ENCODE results near the gene PANK4.
"Not testable (repeated sequence)": the region's sequence is repeated elsewhere in the genome, so short reads cannot be mapped to it uniquely, and the experiment has no call there.

The PANK4 gene

DNA sequence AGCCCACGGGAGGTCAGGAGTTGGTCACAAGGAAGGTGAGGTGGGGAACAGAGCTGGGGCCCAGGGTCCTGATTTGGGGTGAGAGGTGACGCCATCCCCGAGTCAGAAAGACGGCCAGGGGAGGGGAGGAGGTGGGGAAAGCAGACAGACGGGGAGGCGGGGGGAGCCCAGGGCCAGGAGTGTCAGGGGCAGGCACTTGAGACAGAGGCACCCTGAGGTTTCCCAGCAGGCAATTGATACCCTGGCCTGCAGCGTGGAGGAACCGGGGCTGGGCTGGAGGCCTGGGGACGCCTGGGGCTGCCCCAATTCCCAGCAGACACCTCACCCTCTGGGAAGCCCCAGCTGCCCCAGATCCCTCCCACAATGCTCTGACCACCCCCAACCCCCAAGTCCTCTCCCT, 26.7 kb upstream of the PANK4 start:
- not testable (repeated sequence) for H3K18ac ChIP-seq (ENCODE audit: low read length); H4K8ac ChIP-seq (ENCODE audit: low read depth, low read length); H3K4ac ChIP-seq (ENCODE audit: low read depth, low read length); H3K36me3 ChIP-seq (ENCODE audit: control insufficient read depth, insufficient read depth, low read length); H3K27ac ChIP-seq (ENCODE audit: low read depth, low read length); H2AK5ac ChIP-seq (ENCODE audit: low read length); H3K23ac ChIP-seq (ENCODE audit: low read length); H3K9ac ChIP-seq (ENCODE audit: low read length); H3K79me2 ChIP-seq (ENCODE audit: control insufficient read depth, insufficient read depth, low read length); H4K5ac ChIP-seq (ENCODE audit: low read length); H3K27me3 ChIP-seq (ENCODE audit: insufficient read depth, low read length, poor library complexity); H2BK15ac ChIP-seq (replicated peaks; ENCODE audit: low read depth); H3K79me1 ChIP-seq (ENCODE audit: low read length); DNase-seq; H3K56ac ChIP-seq (ENCODE audit: low read length); H2BK120ac ChIP-seq (ENCODE audit: low read depth, low read length); H3K4me2 ChIP-seq (ENCODE audit: low read length); H3K4me3 ChIP-seq (ENCODE audit: low read length); H2BK5ac ChIP-seq (ENCODE audit: low read length); H3K4me1 ChIP-seq (ENCODE audit: control insufficient read depth, low read depth, low read length)
- no CpG with 5 or more reads among the region's 9 CpGs for WGBS (ENCODE audit: extremely low coverage, insufficient coverage, low lambda C conversion rate)

DNA sequence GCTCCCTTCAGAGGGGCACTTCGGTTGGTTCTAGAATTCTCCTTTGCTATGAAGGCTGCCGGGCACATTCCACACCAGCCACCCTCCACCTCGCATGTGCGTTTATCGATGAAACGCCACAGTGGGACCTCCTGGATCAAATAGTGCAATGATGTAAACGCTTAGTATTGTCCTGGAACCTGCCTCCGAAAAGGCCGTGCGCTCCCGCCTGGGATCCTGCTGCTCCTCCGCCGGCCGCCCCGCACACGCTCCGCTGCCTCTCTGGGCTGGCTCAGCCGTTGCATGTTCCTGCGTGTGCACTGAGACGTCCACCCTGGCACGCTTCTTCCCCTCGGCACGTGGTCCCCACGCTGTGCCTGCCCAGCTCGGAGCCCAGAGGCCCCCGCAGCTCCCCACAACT, 25.8 kb upstream of the PANK4 start:
- no peak overlapping the region for H3K27ac ChIP-seq (ENCODE audit: low read depth, low read length)
- no peaks in the 10 kb centered on the region for H3K79me2 ChIP-seq (ENCODE audit: control insufficient read depth, insufficient read depth, low read length)
- DNase-seq, result no peak
- H3K4me1 ChIP-seq (ENCODE audit: control insufficient read depth, low read depth, low read length), result no peaks in the 10 kb centered on the region
- H3K4ac ChIP-seq (ENCODE audit: low read depth, low read length), result no peak overlapping the region
- no peaks in the 10 kb centered on the region for H3K79me1 ChIP-seq (ENCODE audit: low read length)
- H3K9ac ChIP-seq (ENCODE audit: low read length), result no peak overlapping the region
- H3K18ac ChIP-seq (ENCODE audit: low read length), result no peak overlapping the region
- H2BK15ac ChIP-seq (replicated peaks; ENCODE audit: low read depth), result no peak overlapping the region
- no peaks in the 10 kb centered on the region for H3K36me3 ChIP-seq (ENCODE audit: control insufficient read depth, insufficient read depth, low read length)
- H4K8ac ChIP-seq (ENCODE audit: low read depth, low read length), result no peak overlapping the region
- no peak overlapping the region for H4K5ac ChIP-seq (ENCODE audit: low read length)
- no CpG with 5 or more reads among the region's 26 CpGs for WGBS (ENCODE audit: extremely low coverage, insufficient coverage, low lambda C conversion rate)
- H2BK5ac ChIP-seq (ENCODE audit: low read length), result no peak overlapping the region
- no peaks in the 10 kb centered on the region for H3K27me3 ChIP-seq (ENCODE audit: insufficient read depth, low read length, poor library complexity)
- no peak overlapping the region for H2AK5ac ChIP-seq (ENCODE audit: low read length)
- H3K4me3 ChIP-seq (ENCODE audit: low read length), result no peak overlapping the region
- H3K56ac ChIP-seq (ENCODE audit: low read length), result no peak overlapping the region
- no peak overlapping the region for H2BK120ac ChIP-seq (ENCODE audit: low read depth, low read length)
- no peak overlapping the region for H3K23ac ChIP-seq (ENCODE audit: low read length)
- no peak overlapping the region for H3K4me2 ChIP-seq (ENCODE audit: low read length)

DNA sequence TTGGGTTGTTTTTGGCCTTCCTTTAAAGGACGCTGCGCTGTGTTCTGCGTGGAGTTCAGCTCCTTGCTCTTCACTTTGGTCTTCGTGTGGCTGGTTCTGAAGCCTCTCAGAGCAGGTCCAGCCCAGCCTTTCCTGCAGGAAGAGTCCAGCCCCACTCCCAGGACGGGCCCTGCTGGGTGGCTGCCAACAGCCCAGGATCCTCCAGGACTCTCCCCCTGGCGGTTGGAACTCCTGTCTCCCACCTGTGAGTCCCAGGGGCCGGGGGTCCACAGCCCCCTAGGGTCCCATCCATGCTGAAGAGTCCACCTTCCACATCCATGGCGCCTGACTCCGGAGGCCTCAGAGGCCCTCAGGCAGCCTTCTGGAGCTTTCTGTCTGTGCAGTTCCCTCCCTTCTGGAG, 25.1 kb upstream of the PANK4 start:
- H3K27me3 ChIP-seq (ENCODE audit: insufficient read depth, low read length, poor library complexity); H3K4me3 ChIP-seq (ENCODE audit: low read length); H3K79me1 ChIP-seq (ENCODE audit: low read length); H3K23ac ChIP-seq (ENCODE audit: low read length); H4K5ac ChIP-seq (ENCODE audit: low read length); H3K4me2 ChIP-seq (ENCODE audit: low read length); H3K79me2 ChIP-seq (ENCODE audit: control insufficient read depth, insufficient read depth, low read length); H2BK120ac ChIP-seq (ENCODE audit: low read depth, low read length); H3K4me1 ChIP-seq (ENCODE audit: control insufficient read depth, low read depth, low read length); H3K27ac ChIP-seq (ENCODE audit: low read depth, low read length); H3K4ac ChIP-seq (ENCODE audit: low read depth, low read length); H4K8ac ChIP-seq (ENCODE audit: low read depth, low read length); H2BK15ac ChIP-seq (replicated peaks; ENCODE audit: low read depth); H3K18ac ChIP-seq (ENCODE audit: low read length); H2BK5ac ChIP-seq (ENCODE audit: low read length); H3K9ac ChIP-seq (ENCODE audit: low read length); H3K56ac ChIP-seq (ENCODE audit: low read length); H3K36me3 ChIP-seq (ENCODE audit: control insufficient read depth, insufficient read depth, low read length); DNase-seq; H2AK5ac ChIP-seq (ENCODE audit: low read length): not testable (repeated sequence)
- no CpG with 5 or more reads among the region's 9 CpGs for WGBS (ENCODE audit: extremely low coverage, insufficient coverage, low lambda C conversion rate)

DNA sequence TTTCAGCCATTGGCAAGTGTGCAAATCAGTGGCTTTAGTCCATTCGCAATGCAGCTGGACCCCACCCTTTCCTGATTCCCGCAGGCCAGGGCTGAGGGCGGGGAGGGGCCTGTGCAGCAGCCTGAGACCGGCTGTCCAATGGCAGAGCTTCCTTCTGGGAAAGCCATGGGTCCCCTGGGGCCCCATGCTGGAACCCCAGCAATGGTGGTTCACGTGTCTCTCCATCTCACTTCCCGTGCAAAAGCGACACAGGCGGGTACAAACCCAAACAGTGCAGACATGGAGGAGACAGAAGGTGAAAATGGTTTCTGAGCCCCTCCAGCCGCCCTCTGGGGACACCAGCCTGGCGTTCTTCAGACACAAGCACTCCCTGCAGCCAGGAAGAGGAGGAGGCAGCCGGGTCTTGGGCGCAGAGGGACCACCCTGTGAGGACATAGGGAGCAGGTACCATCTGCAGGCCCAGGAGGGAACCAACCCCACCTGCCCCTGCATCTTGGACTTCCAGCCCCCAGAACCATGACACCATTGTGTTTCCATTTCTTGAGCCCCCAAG, 24.0 kb upstream of the PANK4 start:
- H3K4me2 ChIP-seq (ENCODE audit: low read length); H3K23ac ChIP-seq (ENCODE audit: low read length); H4K8ac ChIP-seq (ENCODE audit: low read depth, low read length); H3K4me3 ChIP-seq (ENCODE audit: low read length); H4K5ac ChIP-seq (ENCODE audit: low read length); H3K4ac ChIP-seq (ENCODE audit: low read depth, low read length); H3K36me3 ChIP-seq (ENCODE audit: control insufficient read depth, insufficient read depth, low read length); H3K79me2 ChIP-seq (ENCODE audit: control insufficient read depth, insufficient read depth, low read length); H3K27ac ChIP-seq (ENCODE audit: low read depth, low read length); DNase-seq; H3K18ac ChIP-seq (ENCODE audit: low read length); H2AK5ac ChIP-seq (ENCODE audit: low read length); H3K79me1 ChIP-seq (ENCODE audit: low read length); H2BK120ac ChIP-seq (ENCODE audit: low read depth, low read length); H3K9ac ChIP-seq (ENCODE audit: low read length); H3K27me3 ChIP-seq (ENCODE audit: insufficient read depth, low read length, poor library complexity); H3K4me1 ChIP-seq (ENCODE audit: control insufficient read depth, low read depth, low read length); H2BK5ac ChIP-seq (ENCODE audit: low read length); H2BK15ac ChIP-seq (replicated peaks; ENCODE audit: low read depth); H3K56ac ChIP-seq (ENCODE audit: low read length): not testable (repeated sequence)
- WGBS (ENCODE audit: extremely low coverage, insufficient coverage, low lambda C conversion rate), result no CpG with 5 or more reads among the region's 12 CpGs

DNA sequence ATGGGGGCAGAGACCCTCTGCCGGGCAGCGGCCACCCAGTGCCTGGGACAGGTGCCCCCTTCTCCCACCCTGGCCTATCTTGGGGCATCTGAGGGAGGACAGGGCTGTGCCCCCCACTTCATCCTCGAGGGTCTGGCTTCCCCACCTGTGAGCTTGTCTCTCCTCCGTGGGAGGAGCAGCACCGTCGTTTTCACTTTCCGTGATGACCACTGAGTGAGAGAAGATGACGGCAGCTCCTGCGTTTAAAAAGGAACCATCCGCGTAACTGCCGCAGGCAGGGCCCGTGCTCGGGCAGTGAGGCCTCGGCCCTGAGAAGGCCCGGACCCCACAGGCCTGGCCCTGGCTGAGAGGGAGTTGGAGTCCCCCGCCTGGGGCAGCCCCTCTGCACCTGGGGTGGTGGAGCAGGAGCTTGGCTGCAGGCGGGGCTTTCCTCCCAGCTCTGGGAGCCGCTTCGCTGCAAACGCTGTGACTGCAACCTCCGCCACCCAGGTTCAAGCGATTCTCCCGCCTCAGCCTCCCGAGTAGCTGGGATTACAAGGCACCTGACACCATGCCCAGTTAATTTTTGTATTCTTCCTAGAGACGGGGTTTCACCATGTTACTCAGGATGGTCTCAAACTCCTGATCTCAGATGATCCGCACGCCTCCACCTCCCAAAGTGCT, 23.1 kb upstream of the PANK4 start:
- not testable (repeated sequence) for H2BK5ac ChIP-seq (ENCODE audit: low read length); H2BK15ac ChIP-seq (replicated peaks; ENCODE audit: low read depth); H3K27ac ChIP-seq (ENCODE audit: low read depth, low read length); H3K4me1 ChIP-seq (ENCODE audit: control insufficient read depth, low read depth, low read length); H3K18ac ChIP-seq (ENCODE audit: low read length); H3K79me1 ChIP-seq (ENCODE audit: low read length); H2AK5ac ChIP-seq (ENCODE audit: low read length); H4K8ac ChIP-seq (ENCODE audit: low read depth, low read length); H3K9ac ChIP-seq (ENCODE audit: low read length); H3K4me3 ChIP-seq (ENCODE audit: low read length); H3K4me2 ChIP-seq (ENCODE audit: low read length); DNase-seq; H2BK120ac ChIP-seq (ENCODE audit: low read depth, low read length); H3K23ac ChIP-seq (ENCODE audit: low read length); H3K27me3 ChIP-seq (ENCODE audit: insufficient read depth, low read length, poor library complexity); H3K4ac ChIP-seq (ENCODE audit: low read depth, low read length); H4K5ac ChIP-seq (ENCODE audit: low read length); H3K56ac ChIP-seq (ENCODE audit: low read length); H3K36me3 ChIP-seq (ENCODE audit: control insufficient read depth, insufficient read depth, low read length); H3K79me2 ChIP-seq (ENCODE audit: control insufficient read depth, insufficient read depth, low read length)
- WGBS (ENCODE audit: extremely low coverage, insufficient coverage, low lambda C conversion rate), result no CpG with 5 or more reads among the region's 28 CpGs

DNA sequence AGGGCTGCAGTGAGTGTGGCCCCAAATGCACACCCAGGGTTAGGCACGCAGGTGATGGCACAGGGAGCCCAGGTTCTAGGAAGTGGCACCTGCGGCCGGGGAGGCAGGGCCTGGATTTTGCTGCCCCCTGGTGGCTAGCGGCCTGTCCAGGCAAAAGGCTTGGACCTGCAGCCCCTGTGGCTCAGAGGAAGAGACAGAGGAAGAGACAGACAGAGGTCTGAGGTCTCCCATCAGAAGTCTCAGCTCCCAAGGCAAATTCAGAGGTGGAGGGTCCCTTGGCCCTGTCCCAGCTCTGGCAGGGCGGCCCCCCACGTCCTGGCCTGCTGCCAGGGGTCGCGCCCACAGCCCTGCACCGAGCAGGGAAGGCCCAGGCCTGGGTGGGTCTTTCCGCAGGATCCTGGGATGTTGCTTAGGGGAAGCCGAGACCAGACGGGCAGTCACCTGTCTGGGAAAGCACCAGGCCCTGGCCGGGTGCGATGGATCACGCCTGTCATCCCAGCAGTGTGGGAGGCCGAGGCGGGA, 21.7 kb upstream of the PANK4 start:
- peak; percentile 84 for DNase-seq
- no peak overlapping the region for H3K18ac ChIP-seq (ENCODE audit: low read length)
- H3K36me3 ChIP-seq (ENCODE audit: control insufficient read depth, insufficient read depth, low read length), result no peaks in the 10 kb centered on the region
- no peak overlapping the region for H4K8ac ChIP-seq (ENCODE audit: low read depth, low read length)
- H3K4me2 ChIP-seq (ENCODE audit: low read length), result no peak overlapping the region
- no peaks in the 10 kb centered on the region for H3K27me3 ChIP-seq (ENCODE audit: insufficient read depth, low read length, poor library complexity)
- WGBS (ENCODE audit: extremely low coverage, insufficient coverage, low lambda C conversion rate), result no CpG with 5 or more reads among the region's 17 CpGs
- H3K56ac ChIP-seq (ENCODE audit: low read length), result peak overlapping the region; percentile 76
- H3K4ac ChIP-seq (ENCODE audit: low read depth, low read length), result no peak overlapping the region
- H2AK5ac ChIP-seq (ENCODE audit: low read length), result no peak overlapping the region
- no peak overlapping the region for H2BK5ac ChIP-seq (ENCODE audit: low read length)
- no peaks in the 10 kb centered on the region for H3K79me2 ChIP-seq (ENCODE audit: control insufficient read depth, insufficient read depth, low read length)
- H2BK120ac ChIP-seq (ENCODE audit: low read depth, low read length), result no peak overlapping the region
- no peak overlapping the region for H4K5ac ChIP-seq (ENCODE audit: low read length)
- H3K79me1 ChIP-seq (ENCODE audit: low read length), result no peaks in the 10 kb centered on the region
- H3K27ac ChIP-seq (ENCODE audit: low read depth, low read length), result peak overlapping the region; percentile 12
- H2BK15ac ChIP-seq (replicated peaks; ENCODE audit: low read depth), result no peak overlapping the region
- H3K4me3 ChIP-seq (ENCODE audit: low read length), result no peak overlapping the region
- peak overlapping the region; percentile 44 for H3K9ac ChIP-seq (ENCODE audit: low read length)
- no peak overlapping the region for H3K23ac ChIP-seq (ENCODE audit: low read length)
- no peaks in the 10 kb centered on the region for H3K4me1 ChIP-seq (ENCODE audit: control insufficient read depth, low read depth, low read length)

Data from mesendoderm (in vitro differentiated cells).